ENCODE measurements around the gene ANKRD11.

DNA sequence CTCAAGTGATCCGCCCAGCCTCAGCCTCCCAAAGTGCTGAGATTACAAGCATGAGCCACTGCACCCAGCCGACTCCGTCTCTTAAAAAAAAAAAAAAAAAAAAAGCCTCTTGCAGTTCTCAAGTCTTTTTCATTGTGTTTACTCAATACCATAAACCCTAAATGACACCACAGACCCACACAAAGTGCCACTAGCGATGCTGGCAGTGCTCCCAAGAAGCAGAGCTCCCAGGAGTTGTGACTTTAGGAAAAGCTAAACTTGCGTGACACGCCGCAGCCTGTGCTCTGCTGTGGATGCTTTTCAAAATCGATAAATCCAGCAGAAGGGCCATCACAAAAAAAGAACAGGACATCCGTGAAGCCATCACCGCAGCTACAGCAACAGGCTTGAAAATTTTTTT, 114.7 kb downstream of the ANKRD11 start:
- no peak for TF ChIP-seq CTCF (IDR thresholded peaks at IDR 0.05)
- no peak for TF ChIP-seq POLR2AphosphoS5 (IDR thresholded peaks at IDR 0.05; ENCODE audit: low read depth, low read length)
- TF ChIP-seq, protein P1, sequence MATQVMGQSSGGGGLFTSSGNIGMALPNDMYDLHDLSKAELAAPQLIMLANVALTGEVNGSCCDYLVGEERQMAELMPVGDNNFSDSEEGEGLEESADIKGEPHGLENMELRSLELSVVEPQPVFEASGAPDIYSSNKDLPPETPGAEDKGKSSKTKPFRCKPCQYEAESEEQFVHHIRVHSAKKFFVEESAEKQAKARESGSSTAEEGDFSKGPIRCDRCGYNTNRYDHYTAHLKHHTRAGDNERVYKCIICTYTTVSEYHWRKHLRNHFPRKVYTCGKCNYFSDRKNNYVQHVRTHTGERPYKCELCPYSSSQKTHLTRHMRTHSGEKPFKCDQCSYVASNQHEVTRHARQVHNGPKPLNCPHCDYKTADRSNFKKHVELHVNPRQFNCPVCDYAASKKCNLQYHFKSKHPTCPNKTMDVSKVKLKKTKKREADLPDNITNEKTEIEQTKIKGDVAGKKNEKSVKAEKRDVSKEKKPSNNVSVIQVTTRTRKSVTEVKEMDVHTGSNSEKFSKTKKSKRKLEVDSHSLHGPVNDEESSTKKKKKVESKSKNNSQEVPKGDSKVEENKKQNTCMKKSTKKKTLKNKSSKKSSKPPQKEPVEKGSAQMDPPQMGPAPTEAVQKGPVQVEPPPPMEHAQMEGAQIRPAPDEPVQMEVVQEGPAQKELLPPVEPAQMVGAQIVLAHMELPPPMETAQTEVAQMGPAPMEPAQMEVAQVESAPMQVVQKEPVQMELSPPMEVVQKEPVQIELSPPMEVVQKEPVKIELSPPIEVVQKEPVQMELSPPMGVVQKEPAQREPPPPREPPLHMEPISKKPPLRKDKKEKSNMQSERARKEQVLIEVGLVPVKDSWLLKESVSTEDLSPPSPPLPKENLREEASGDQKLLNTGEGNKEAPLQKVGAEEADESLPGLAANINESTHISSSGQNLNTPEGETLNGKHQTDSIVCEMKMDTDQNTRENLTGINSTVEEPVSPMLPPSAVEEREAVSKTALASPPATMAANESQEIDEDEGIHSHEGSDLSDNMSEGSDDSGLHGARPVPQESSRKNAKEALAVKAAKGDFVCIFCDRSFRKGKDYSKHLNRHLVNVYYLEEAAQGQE (IDR thresholded peaks at IDR 0.05; ENCODE audit: insufficient read depth in 1 of 2, low read depth in 2 of 2, low read length in 1 of 2) = no peak

Data from Panc1 (cell line).